Activated CD4-positive, CD25-positive, alpha-beta regulatory T cell treated with anti-CD3 and anti-CD28 coated beads, Interleukin-2, amount 50 U/mL, for 16 hours (primary cell): Measurements from ENCODE around the gene DCLK1.

ENCODE experiments used
- DNase-seq: peaks from one replicate; pipeline ENCODE4 v3.0.0-alpha.2; 2020; ENCODE audit warnings: low read depth, low spot score

DCLK1 gene

DNA sequence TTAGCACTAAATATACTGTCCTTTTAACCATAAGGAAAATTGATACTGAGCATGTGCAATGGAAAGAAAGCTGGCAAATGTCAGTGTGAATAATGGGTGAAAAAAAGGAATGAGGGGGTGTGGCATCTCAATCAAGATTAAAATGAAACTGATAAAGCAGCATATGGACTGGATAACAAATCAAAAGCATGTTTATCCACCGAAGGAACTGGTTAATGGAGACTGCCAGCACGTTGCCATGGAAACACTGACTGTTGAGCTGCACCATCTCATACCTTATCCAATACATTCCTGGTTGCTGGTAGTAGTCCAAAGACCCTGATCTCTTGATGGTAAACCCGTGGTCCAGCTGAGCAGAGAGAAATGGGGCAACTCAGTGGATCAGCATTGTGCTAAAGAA, 343.2 kb downstream of the DCLK1 start:
- DNase-seq = no peak

DNA sequence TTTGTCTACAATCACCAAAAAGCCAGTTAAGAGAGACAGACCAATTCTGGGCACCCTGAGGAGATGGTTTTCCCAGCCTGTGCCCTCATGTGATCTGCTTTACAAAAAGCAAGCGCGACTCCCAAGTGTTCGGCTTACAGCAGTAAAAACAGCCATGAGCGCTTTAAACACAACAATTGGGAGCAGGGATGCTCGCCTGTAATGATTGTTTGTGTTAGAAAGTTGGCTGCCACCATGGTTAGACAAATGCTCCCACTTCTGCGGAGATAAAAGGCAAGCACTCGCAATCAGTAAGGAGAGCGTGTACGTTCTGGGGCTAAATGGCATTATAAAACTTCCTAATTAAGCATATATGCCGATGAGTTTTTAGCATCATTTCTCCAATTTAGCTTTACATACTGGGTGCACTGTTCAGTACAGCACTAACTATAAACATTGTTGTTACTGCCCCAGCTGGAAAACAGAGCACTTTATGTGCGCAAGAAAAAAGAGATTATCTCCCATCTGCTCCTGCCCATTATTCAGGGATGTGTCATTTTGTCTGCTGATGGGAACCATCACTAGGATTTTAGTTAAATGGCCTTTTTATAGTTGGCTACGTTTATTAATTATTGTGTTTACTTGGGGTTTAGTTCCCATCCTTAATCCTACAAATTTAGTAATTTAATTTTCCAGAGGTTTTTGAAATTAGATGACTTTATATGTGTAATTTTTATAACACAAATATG, 345.4 kb downstream of the DCLK1 start:
- no peak for DNase-seq

DNA sequence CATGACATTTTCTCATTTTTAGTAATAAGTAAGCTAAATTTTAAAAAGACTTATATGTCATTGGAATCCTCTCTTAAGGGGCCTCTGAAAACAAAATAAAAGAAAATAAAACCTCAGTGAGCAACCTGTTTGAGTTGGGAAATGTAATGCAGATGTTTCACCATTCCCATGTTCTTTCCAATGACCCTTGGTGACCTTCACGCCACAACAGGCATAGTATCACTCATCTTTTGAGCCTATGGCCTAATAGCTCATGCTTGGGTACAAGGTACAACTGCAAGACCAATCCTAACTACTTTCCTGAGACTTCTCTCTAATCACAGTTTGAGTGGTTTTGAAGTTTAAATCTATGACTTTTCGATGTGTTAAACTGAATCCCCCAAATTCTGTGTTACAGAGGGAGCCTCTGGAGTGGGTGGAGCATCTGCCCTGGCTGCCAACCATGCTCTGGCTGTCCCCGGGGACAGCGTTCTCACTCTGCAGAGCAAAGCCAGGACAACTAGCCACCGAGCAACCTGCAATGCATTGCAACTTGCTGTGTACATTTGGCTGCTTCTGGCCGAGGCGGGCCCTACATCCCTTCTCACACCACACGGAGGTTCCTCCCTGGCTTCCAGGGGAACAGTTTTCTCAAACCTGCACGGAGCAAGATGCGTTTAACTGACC, 346.8 kb downstream of the DCLK1 start:
- no peak for DNase-seq

DNA sequence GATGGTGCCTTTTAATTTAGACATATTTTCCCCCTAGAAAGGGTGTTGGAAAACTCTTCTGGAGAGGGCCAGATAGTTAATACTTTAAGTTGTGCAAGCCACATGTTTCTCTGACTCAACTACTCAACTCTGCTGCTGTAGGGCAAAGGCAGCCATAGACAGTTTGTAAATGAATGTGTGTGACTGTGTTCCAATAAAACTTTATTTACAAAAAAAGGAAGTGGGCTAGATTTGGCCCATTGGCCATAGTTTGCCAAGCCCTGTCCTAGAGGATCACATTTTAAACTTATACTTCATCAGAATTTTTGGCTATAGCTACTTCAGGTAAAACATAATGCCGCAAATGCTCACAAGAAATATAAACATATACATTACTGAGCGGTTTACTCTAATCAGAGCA, 348.4 kb downstream of the DCLK1 start:
- no peak for DNase-seq

DNA sequence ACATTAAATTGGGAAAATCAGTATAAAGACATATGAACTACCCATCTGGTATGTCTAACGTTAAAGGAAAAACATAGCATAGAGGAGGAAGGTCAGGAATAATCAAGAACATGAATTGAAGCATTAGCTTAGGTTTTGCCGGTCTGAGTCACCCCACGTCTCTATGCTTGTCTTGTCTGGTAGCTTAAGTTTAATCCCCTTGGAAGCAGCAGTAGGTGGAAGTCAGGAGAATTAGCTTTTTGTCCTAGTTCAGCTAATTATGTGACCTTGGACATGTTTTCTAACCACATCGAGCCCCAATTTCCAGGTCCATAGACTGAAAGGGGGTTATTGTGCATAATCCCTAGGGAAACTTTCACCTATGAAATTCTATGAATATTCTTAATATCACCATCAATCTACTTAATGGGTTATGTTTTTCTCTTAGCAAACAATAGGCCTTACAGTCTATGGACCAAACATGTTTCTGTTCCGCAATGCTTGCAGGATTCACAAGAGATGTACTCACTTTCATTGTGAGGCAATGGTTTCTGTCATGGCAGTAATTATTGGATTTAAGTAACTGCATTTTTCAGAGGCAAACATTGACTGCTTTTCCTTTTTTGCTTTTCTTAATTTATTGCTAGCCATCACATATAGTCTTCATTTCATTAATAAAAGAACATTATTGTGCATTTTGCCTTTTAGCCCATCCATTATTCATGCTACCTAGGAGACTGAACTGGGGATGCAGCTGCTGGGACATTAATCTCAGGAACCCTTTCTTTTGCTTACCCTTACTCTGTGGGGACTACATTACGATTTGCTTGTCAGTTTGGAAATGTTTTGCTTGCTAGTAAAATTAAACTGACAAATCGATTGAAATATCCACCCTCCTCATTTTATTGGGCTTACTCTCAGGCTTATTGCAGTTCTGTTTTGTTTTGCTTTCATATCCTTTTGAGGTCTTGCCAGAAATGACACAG, 349.9 kb downstream of the DCLK1 start:
- DNase-seq = no peak

DNA sequence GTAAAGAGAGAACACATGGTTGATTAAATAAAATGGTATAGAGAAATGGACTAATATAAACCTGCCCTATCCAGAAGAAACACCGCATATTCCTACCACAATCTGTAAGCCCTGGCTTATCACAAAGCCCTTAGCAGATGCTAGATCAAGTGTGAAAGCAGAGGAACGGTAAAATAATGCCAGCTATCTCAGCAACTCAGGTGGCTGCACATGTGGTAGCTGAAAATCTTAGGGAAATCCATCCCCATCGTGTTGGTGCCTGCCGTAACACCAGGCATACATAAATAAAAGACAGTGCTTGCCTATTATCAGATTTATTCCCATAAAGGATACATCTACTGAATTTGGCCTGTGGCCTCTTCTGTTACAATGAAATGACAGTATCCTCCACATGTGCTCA, 350.6 kb downstream of the DCLK1 start:
- no peak for DNase-seq

DNA sequence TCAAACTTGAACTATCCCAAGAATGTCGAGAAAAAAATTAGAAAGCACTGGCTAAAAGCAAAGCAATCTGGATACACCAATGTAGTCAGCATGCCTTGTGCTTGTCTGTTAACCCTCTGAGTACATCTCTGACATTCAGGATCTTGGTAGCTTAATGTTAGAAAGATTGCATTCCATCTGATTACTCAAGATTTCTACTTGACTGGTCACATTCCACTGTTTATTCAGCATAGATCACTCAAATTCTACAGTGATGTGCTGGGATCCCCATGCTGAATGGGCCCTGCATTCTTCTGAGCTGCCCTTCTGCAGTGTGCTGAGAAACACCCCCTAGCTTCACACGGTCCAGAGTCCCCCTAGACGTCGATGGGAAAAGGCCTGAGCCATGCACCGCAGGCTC, 359.3 kb downstream of the DCLK1 start:
- DNase-seq = no peak

DNA sequence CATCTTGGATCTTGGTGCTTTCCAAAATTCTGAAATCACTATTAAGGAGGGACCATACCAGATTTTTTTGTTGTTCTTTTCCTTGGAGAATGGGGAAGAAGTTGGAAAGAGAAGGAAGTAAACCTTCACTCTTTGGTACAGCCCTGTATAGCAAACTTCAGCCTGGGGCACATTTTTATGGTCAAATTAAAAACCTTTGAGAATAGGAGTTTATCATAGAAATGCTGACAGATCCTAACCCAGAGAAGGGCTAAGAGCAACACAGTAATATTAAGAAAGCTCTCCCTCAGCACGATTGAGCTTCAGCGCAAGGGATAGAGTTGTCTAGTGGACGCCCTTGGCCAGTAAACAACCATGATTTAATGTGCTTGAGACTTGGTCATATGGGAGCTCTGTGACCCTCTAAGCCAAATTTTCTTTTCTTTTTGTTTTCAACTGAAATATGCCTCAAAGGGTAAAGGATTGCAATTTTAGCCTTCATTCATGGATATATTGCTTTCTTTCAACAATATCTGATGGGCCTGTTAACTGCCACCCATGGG, 360.4 kb downstream of the DCLK1 start:
- DNase-seq = no peak

DNA sequence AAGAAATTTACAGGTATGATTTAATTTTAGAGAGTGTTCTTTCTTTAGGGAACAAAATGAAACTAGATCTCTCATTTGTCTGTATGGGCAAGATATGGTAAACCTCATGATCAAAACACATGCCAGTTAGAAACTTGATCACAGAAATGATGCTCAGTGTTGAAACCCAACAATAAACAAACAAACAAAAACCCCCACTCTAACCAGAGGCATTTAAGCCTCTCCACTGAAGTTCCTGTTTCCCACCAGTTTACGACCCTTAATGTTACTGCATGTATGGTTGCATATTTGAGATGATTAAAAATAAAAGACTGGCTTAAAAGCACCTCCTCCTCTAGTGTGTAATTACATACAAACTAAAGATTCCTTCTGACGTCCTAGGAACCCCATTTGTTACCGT, 361.4 kb downstream of the DCLK1 start:
- DNase-seq = no peak

DNA sequence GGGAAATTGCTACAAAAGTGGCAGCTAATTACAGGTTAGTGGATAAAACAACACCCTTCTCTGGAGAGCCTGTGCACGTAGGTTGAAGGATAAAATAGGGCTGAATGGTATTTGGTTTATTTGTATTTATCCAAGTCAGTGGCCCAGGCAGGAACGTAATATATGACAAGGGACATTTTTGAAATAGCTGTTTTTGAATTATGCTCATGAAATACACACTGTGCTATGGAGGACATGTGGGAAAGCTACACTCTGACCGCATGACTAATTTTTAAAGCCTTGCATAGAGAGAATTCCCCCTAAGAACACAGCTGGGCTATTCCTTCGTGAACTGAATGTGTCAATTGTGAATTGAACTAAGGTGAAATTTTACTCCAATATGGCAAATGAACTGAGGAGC, 362.6 kb downstream of the DCLK1 start:
- DNase-seq = no peak

DNA sequence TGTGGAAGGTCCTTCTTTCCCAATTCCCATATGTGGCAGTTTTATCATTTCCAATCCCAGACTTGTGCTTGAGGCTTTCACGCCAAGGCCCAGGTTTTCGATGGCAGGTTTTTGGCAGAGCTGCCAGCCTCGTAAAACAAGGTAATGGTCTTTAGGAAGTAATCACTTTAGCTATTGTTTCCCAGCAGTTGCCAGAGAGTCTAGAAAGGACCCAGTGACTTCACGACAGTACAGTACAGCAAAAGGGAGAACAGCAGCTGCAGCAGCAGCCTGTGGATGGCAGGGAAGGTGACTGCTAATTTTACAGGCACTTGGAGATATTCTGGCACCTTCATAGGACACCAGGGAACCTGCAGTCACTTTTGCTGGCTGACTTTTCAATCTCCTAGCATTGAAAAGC, 363.1 kb downstream of the DCLK1 start:
- DNase-seq = no peak

DNA sequence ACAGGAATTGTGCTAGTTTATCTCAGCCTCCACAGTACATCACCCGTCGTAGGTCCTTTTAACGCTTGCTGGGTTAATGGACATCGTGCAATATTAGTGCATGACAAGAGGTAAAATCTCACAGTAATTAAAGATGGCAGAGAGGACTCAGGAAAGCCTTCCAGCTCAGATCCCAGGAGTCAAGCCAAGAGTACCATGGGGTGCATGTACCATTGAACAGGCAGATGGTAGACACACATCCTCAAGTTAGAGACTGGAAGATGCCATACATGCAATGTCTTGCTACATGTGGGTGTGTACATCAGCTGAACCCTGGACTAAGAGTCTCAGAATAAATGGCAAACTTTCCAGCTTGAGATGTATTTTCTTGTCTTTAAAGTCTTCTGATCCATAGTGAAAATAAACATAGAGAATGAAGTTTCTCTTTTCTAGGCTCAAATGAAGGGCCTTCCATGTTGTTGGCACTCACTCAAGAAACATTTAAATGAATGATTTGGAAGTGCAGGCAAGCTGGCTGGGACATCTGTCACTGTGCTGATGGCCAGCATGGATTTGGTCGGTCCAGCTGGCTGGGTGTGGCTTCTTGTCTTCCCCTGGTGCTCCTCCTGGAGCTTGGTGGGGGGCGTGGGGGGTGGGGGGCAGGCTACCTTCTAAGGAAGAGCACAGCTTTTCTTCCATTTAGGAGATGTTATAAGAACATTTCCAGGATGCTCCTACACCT, 363.8 kb downstream of the DCLK1 start:
- no peak for DNase-seq

DNA sequence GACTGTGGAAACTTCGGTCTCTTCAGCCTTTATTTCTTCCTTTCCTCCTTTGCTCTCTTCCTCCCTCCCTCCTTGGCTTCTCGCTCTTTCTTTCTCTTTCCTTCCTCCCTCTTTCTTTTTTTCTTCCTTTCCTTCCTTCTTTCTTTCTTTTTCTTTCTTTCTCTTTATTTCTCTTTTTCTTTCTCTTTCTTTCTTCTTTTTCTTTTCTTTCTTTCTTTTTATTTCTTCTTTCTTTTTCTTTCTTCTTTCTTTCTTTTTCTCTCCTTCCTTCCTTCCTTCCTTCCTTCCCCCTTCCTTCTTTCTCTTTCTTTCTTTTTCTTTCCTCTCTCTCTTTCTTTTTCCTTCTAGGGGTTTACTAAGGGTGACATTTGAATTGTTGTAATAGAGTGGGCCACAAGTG, 364.5 kb downstream of the DCLK1 start:
- no peak for DNase-seq

DNA sequence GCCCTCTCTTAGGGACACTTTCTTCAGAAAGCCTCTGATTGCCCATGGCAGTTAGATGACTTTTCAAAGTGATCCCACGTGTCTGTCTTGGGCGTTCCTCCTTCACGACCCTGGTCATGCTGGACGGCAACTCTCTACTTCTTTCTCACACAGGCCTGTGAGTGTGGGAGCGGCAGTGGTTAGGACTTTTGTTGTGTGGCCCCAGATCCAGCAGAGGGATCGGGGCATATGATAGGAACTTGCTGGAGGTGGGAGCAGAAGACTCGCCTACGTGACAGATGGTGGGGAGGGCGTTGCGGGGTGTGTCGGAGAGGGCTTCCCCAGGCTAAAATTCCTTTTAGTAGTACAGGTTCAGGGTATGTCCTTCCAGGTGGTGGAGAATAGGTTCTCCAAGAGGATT, 365.2 kb downstream of the DCLK1 start:
- DNase-seq = no peak

DNA sequence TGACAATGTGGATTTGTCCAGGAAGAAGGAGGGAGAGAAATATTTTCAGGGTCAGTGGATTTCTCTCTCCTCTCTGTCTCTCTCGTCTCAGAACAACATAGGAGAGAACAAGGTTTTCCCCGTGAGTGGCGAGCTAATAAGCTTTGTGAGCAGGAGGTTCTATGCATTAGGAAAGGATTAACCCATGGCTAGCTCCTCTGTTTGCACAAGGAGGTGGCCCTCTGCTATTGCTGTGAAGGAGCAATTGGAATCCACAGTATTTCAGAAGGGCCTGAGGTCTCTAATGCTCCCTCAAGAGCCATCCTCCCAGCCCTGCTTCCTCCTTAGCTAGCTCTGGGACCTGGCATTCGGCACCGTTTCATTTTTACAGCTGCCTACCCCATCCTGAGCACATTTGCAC, 365.8 kb downstream of the DCLK1 start:
- DNase-seq = no peak

DNA sequence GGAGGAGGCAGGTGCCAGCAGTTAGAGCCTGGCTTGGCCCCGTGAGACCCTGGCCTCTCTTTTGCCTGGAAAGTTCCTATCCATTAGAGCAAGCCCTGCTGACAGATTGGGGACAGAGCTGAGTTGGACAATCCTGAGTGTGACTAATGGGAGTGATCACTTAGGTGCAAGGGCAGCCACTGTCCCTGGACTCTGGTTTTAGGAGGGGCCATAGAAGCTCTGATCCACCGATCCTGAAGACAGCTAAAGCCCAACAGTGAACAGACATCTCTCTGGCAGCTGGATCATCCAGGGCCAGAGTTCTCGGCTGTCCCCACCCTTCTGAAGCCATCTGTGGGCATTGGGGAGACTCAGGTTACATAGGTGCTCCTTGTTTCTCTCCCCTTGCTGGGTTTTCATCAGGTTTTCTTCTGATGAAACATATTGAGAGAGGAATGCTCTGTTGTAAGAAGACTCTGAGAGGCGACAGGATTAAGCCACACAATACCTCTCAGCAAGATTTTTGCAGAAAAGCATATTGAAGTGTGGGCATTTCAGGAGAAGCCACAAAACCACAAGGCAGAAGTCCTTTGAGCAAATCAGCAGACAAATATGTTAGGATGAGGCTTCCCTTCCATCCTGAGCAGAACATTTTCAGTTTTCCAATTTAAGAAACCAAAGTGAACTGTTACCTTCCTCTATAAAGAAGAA, 366.7 kb downstream of the DCLK1 start:
- DNase-seq = no peak

DNA sequence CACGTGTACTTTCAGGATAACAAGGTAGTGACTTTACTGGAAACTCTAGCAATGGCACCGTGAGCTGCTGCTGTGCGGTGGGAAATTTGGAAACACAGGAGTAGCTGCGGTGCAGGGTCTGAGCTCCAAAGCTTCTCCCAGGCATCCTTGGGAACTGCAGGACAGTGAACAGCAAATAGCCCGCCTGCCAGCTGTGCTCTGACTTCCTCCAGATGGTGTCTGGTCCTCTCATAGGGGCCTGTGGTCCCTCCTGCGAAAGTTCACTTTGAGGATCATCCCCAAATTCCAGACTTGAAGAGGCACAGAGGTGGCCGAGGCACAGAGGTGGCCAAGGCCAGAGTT, 367.4 kb downstream of the DCLK1 start:
- DNase-seq = no peak

DNA sequence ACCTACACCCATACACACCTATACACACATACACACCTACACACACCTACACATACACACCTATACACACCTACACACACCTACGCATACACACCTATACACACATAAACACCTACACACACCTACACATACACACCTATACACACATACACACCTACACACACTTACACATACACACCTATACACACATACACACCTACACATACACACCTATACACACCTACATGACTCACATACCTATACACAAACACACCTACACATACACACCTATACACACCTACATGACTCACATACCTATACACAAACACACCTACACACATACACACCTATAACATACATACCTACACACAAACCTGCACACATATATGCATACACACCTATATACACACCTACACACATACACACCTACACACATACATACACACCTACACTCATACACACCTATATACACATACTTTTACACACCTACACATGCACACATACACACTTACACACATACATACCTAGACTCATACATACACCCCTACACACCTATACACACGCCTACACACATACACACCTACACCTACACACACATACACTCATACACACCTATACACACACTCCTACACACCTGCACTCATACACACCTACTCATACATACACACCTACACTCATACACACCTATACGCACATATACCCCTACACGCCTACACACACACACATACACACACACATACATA, 368.0 kb downstream of the DCLK1 start:
- DNase-seq = no peak

DNA sequence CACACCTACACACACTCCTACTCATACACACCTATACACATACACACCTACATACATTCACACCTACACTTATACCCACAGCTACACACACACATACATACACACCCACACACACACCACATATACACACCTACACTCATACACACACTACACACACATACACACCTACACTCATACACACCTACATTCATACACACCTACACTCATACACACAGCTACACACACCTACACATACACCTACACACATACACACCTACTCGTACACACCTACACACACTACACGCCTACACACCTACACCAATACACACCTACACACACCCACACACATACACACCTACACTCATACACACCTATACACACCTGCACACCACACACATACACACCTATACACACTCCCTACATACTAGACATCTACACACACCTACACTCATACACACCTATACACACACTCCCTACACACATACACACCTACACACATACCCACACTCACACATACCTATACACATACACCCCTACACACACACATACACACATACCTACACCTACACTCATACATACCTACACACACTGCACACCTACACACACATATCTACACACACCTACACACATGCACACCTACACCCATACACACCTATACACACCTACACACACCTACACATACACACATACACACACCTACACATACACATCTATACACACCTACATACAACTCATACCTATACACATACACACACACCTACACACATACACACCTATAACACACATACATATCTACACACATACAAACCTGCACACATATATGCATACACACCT, 369.5 kb downstream of the DCLK1 start:
- no peak for DNase-seq
